ENCODE data around the gene C9orf50.

Gene C9orf50

DNA sequence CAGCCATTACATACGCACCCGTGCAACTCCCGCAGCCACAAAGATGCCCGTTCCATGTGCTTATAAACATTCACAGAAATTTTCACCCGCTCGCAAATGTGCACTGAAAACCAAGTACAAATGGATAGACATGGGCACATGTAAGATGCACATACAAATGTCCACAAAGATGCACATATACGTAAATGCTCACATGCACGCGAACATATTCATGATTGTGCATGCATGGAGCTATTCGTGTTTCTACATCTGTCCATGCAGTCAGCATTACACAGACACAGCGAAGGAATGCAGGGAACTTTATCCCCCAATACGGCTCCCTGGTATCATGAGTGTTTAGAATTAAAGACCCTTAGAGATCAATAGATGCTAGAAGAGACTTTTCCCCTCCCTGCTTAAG, 58.4 kb downstream of the C9orf50 start:
- TF ChIP-seq CTCF (IDR thresholded peaks at IDR 0.05): no peak
- no peak for DNase-seq
- Histone ChIP-seq H3K4me1 (peaks cover 0 to 6% (median 5%) of the 10 kb centered on the region in 4 donors), H3K27me3 (no peaks in the 10 kb centered on the region), H3K9me3 (no peaks in the 10 kb centered on the region), H3K36me3 (no peaks in the 10 kb centered on the region), H3K4me3 (no peak overlapping the region), H3K27ac (no peak overlapping the region)
- intact Hi-C loops (cut with DNase I; ENCODE audit: low total_unique reads): no loop called here
